ENCODE results near the gene GABRD.

Gene GABRD, protein sequence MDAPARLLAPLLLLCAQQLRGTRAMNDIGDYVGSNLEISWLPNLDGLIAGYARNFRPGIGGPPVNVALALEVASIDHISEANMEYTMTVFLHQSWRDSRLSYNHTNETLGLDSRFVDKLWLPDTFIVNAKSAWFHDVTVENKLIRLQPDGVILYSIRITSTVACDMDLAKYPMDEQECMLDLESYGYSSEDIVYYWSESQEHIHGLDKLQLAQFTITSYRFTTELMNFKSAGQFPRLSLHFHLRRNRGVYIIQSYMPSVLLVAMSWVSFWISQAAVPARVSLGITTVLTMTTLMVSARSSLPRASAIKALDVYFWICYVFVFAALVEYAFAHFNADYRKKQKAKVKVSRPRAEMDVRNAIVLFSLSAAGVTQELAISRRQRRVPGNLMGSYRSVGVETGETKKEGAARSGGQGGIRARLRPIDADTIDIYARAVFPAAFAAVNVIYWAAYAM

DNA sequence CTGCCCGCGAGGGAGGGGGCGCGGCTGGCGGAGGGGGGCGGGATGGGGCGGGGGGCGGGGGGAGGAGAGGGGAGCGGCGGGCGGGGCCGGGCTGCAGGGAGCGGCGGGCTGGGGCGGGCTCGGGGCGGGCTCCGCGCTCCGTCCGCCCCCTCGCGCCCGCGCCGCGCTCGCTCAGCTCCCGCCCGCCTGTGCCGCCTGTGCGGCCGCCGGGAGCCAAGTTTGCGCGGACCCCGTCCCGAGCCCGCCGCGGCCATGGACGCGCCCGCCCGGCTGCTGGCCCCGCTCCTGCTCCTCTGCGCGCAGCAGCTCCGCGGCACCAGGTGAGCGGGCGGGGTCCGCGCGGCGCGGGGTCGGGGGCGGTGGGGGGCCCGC is at the start of gene GABRD:
GABRD (plus strand) TSS at position 174 of the 372 bp plus-strand sequence; CDS start at position 253, 79 bp downstream.
- no peak within 1 kb of the TSS for H3K27ac ChIP-seq
- no peak for DNase-seq (ENCODE audit: low spot score)
- TF ChIP-seq, protein P1, sequence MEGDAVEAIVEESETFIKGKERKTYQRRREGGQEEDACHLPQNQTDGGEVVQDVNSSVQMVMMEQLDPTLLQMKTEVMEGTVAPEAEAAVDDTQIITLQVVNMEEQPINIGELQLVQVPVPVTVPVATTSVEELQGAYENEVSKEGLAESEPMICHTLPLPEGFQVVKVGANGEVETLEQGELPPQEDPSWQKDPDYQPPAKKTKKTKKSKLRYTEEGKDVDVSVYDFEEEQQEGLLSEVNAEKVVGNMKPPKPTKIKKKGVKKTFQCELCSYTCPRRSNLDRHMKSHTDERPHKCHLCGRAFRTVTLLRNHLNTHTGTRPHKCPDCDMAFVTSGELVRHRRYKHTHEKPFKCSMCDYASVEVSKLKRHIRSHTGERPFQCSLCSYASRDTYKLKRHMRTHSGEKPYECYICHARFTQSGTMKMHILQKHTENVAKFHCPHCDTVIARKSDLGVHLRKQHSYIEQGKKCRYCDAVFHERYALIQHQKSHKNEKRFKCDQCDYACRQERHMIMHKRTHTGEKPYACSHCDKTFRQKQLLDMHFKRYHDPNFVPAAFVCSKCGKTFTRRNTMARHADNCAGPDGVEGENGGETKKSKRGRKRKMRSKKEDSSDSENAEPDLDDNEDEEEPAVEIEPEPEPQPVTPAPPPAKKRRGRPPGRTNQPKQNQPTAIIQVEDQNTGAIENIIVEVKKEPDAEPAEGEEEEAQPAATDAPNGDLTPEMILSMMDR (IDR thresholded peaks at IDR 0.05): no peak
- H3K4me3 ChIP-seq: peak within 1 kb of the TSS; percentile 59

DNA sequence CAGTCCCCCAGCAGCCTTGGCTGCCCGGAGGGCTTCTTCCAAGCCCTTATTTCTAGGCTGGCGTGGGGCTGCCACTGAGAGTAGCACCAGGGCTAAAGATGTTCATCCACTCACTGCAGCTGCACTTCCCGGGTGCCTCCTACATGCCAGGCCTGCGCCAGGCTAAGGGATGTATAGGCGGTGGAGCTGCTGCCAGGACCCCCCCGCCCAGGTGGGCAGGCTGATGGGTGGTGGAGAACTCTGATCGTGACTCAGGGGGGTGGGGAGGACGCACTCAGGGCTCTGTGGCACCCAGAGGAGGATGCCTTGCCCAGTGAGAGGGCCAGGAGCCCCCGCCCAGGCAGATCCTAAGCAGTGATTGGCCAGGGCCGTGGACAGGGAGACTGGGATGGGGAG is 49.6 kb upstream of the GABRD start:
- TF ChIP-seq, protein P1 (IDR thresholded peaks at IDR 0.05): no peak
- Histone ChIP-seq H3K4me3 (no peak overlapping the region), H3K27ac (no peak overlapping the region)
- no peak for DNase-seq (ENCODE audit: low spot score)

- DNase-seq (ENCODE audit: low spot score): no peak
- no peak overlapping the region for H3K4me3 ChIP-seq
- TF ChIP-seq, protein P1 (IDR thresholded peaks at IDR 0.05): no peak
- H3K27ac ChIP-seq: no peak overlapping the region
Measured at GRCh38 chr1:1969953-1970716, 49.0 kb upstream of the GABRD start.

DNA sequence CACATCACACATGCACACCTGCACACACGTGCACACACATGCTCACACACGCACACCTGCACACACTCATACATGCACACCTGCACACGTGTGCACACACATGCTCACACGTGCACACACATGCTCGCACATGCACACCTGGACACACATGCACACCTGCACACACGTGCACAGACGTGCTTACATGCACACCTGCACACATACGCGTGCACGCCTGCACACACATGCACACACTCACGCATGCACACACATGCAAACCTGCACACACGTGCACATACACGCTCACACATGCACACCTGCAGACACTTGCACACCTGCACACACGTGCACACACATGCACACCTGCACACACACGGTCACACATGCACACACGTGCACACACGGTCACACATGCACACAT is 48.1 kb upstream of the GABRD start:
- TF ChIP-seq, protein P1 (IDR thresholded peaks at IDR 0.05): no peak
- Histone ChIP-seq H3K4me3 (no peak overlapping the region), H3K27ac (no peak overlapping the region)
- no peak for DNase-seq (ENCODE audit: low spot score)

DNA sequence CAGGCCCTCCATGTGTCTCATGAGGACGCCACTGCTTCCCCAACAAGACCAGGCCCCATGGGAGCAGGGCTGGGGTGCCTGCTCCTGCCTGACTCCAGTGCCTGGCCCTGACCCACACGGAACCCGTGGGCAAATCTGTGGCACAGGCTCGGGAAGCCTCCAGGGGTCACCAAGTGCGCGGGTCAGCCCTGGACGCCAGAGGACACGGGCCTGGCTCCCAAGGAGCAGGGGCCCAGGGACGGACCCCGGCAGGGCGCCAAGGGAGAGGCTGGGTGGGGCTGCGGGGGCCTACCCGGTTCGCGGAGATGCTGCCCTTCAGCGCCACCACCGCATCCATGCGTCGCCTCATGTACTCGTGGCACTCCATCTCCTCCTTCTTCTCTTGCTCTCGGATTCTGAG is 47.5 kb upstream of the GABRD start:
- TF ChIP-seq, protein P1 (IDR thresholded peaks at IDR 0.05): no peak
- no peak for DNase-seq (ENCODE audit: low spot score)

GRCh38 chr1:1972976-1973715 is 46.0 kb upstream of the GABRD start:
- no peak overlapping the region for H3K4me3 ChIP-seq
- DNase-seq (ENCODE audit: low spot score): no peak
- TF ChIP-seq, protein P1 (IDR thresholded peaks at IDR 0.05): no peak
- H3K27ac ChIP-seq: no peak overlapping the region

More for the DNA sequence above, 47.5 kb upstream of the GABRD start:
- Histone ChIP-seq H3K27ac (no peak overlapping the region), H3K4me3 (no peak overlapping the region)

Data from coronary artery (tissue), 2 donors.